HG02981 (cell line): ENCODE data around the gene RAD51AP1.
"Not testable (repeated sequence)": the region's sequence is repeated elsewhere in the genome, so short reads cannot be mapped to it uniquely, and the experiment has no call there.

ENCODE experiments used
- ATAC-seq: cut with Tn5 transposase; IDR thresholded peaks from one replicate; pipeline ENCODE4 v1.9.1; 2021; ENCODE audit warnings: mild to moderate bottlenecking, moderate library complexity; ENCODE audit not compliant: unreplicated experiment

Gene RAD51AP1

DNA sequence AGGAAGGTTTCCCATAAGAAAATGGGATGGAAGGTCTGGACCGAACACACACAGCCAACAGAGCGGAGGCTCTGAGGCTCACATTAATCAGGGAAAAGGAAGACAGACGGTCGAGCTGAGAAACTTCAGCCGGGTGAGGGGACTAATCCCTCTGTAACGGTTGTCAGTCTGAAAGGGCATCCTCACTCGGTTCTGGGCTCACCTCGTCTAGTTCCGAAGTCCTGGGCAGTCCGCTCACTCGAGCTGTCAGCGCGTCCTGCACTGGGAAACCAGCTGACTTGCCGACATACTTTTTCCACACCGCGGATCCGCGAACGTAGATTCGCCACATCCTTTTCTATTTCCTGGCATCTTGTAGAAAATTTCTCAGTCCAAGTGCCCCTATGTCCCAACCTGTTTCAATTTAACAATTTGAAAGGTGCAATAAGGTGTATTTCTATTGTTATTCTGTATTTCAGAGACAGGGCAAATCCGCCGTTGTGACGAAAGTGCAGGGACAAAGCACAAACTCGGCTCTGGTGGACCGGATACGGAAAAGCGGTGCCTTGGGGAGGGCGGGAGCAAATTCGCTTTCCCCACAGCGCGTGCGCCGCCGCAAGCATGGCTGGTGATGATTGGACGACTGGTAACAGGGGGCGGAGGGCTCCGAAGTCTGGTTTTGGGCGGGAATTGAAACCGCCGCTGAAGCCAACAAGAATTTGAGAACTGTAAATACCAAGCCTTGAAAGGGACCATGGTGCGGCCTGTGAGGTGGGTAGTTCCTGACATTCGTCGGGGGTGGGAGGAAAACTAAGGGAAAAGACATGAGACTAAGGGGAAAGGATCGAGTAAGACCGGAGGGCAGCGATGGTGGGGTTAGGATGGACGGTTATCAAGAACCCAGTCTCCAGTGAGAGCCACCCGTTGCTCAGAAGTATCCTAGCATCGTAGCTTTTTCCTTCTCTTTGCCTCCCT is at the start of gene RAD51AP1:
TSS of gene RAD51AP1 (plus strand) at position 684 of the 954 bp plus-strand sequence. CDS start at position 734, 50 bp downstream.
- peak; percentile 80 for ATAC-seq

DNA sequence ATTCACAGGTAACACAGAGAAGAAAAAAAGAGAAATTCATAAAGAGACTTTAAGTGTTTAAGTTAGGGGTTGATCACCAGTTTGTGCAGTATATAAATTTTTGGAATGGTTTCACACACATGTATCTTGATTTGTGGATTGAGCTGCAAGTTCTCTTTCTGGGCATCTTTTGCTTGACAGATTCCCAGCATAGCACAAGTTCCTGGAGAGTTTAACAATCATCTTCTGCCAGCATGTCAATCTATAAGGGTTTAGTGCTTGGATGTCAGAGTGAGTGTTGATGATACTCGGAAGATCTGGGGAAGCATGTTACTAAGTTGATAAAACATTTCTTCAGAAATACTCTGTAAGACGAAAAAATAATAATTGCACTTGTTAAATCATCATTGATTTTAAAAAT is 49.1 kb upstream of the RAD51AP1 start:
- ATAC-seq = no peak

GRCh38 chr12:4490973-4491372 is 47.7 kb upstream of the RAD51AP1 start:
- no peak for ATAC-seq

GRCh38 chr12:4496145-4496838 is 42.4 kb upstream of the RAD51AP1 start:
- peak; percentile 56 for ATAC-seq

- ATAC-seq = no peak
Observed at GRCh38 chr12:4499186-4499585, 39.5 kb upstream of the RAD51AP1 start.

DNA sequence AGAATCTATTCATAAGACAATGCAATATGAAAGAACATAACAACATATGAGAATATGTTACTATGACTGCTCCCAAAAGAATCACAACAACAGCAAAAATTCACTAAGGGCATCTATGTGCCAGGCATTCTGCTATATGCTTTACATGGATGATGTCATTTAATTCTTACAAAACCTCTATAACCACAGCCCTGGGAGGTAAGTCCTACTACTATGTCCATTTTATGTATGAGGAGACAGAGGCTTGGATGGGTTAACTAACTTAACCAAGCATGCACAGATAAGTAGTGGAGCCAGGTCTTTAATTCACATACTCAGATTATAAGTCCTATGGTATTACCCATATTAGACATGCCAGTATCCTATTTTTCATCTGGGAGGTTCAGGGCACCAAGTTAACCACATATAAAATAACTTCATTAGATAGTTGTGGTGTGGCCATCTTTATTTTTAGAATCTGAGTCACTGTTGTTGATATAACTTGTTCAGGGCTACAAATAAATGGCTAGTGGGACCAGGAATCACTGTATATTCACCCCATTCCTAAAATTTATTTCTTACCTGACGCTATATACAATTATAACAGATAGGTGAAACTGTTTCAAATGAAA is 33.2 kb upstream of the RAD51AP1 start:
- no peak for ATAC-seq

- ATAC-seq = no peak
Observed at GRCh38 chr12:4506430-4506829, 32.3 kb upstream of the RAD51AP1 start.

- ATAC-seq = peak; percentile 75
Observed at GRCh38 chr12:4506870-4507269, 31.8 kb upstream of the RAD51AP1 start.

- not testable (repeated sequence) for ATAC-seq
Observed at GRCh38 chr12:4508503-4508902, 30.2 kb upstream of the RAD51AP1 start.

DNA sequence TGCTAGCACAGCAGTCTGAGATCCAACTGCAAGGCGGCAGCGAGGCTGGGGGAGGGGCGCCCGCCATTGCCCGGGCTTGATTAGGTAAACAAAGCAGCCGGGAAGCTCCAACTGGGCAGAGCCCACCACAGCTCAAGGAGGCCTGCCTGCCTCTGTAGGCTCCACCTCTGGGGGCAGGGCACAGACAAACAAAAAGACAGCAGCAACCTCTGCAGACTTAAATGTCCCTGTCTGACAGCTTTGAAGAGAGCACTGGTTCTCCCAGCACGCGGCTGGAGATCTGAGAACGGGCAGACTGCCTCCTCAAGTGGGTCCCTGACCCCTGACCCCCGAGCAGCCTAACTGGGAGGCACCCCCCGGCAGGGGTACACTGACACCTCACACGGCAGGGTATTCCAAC is 29.4 kb upstream of the RAD51AP1 start:
- ATAC-seq = not testable (repeated sequence)

- no peak for ATAC-seq
Observed at GRCh38 chr12:4518106-4518728, 20.5 kb upstream of the RAD51AP1 start.

DNA sequence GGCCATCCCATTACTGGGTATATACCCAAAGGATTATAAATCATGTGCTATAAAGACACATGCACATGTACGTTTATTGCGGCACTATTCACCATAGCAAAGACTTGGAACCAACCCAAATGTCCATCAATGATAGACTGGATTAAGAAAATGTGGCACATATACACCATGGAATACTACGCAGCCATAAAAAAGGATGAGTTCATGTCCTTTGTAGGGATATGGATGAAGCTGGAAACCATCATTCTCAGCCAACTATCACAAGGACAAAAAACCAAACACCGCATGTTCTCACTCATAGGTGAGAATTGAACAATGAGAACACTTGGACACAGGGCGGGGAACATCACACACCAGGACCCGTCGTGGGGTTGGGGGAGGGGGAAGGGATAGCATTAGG is 15.2 kb upstream of the RAD51AP1 start:
- ATAC-seq = not testable (repeated sequence)

GRCh38 chr12:4526923-4527546 is 11.7 kb upstream of the RAD51AP1 start:
- ATAC-seq = no peak

GRCh38 chr12:4530160-4530559 is 8.5 kb upstream of the RAD51AP1 start:
- ATAC-seq = no peak

DNA sequence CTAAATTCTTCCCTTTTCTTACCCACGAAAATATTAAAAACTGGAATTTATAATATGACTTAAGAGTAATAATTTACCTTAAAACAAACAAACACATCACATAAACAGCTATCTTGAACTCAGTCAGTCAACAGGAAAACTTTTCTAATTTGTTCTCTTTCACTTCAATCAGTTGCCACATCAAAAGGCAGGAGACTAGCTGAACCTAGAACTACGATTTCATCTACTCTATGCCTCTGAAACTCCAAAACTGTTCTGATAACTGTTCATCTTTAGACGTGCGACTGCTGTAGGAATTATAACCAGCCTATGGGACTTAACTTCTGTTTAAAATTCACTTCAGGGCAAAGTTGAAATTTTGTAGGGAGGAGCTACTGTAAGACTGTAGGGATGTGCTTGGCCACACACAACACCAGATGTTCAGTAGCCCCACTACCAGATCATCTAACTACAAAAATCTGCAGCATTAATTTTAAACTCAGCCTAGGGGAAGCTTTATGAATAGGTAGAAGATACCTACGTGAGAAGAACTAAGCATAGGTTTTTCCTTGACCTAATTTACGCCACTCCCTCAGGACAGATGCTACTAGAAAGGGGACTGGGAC is 7.6 kb upstream of the RAD51AP1 start:
- no peak for ATAC-seq

DNA sequence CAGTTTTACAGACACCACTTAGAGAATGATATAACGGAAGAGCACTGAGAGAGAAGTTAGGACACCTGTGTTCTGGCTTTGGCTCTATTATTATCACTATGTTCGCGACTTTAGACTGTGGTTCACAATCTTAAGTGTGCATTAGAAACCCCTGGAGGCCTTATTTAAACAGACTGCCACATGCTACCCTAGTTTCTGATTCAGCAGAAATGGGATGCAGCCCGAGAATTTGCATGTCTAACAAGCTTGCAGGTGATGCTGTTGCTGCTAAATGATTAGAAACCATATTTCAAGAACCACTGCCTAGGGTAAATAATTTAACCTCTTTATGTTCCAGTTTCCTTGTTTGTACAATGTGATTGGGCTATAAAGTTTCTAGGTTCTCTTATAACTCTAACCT is 3.6 kb upstream of the RAD51AP1 start:
- ATAC-seq = no peak

- ATAC-seq = no peak
Observed at GRCh38 chr12:4535871-4536270, 2.8 kb upstream of the RAD51AP1 start.

DNA sequence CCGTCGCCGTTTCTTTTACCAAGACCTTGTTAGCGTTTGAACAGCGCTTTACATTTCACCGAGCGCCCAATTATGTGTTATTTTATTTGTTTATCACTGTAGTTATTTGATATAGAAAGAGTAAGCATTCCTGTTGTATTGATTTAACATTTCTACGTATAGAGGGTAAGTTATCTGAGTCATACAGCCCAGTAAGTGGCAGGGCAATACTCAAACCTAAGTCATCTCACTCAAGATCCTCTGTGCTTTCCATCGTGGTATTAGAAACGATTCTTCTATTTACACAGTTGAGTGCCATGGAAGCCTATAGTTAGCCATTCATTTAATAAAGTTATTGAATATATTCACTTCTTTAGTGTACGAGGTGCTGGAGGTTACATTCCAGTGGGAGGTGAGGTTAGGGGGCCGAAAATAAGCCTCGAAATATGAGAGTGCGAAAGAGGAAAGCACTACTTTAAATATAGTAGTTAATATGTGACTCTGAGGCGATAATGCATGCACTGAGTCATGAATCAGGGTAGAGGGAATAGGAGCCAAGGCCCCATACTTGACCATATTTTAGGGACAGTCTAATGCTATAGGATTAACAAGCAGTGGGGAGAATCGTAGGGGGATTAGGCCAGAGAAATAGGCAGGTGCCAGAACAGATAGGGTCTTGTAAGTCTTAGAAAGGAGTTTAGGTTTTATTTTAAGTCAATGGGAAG is 629 bp downstream of the RAD51AP1 start:
- no peak for ATAC-seq

- ATAC-seq = no peak
Observed at GRCh38 chr12:4540170-4540569, 1.5 kb downstream of the RAD51AP1 start.

GRCh38 chr12:4540638-4541037 is 1.9 kb downstream of the RAD51AP1 start:
- ATAC-seq = no peak
